Heart right ventricle (tissue), 16 donors: ENCODE data around the gene SNAP47. TPM values are rescaled to one million over a fixed set of nuclear protein-coding genes. Genes with fewer than 3 reads are reported as not detected.

Source experiments
- ATAC-seq, 8 donors: fragments of 200-7000 bp; cut with Tn5 transposase; one replicate each; pipeline ENCODE4 v1.9.1; 2020; ENCODE audit warnings: mild to moderate bottlenecking in 8 of 8, moderate library complexity in 8 of 8, moderate number of reproducible peaks in 1 of 8
- DNase-seq, 2 donors: peaks; one replicate each; pipeline ENCODE4 v3.0.0-alpha.2; 2020
- H3K27ac ChIP-seq, 10 donors: fragments of 200-600 bp; sonication (generic) in 2 of 10; one replicate each; pipeline versions ENCODE4 v1.5.0 to v1.8.0; 2020 to 2022; ENCODE audit warnings: mild to moderate bottlenecking in 3 of 10
- H3K27me3 ChIP-seq, 7 donors: fragments of 200-600 bp; one replicate each; pipeline ENCODE4 v1.8.0; 2021 to 2022; ENCODE audit warnings: mild to moderate bottlenecking in 2 of 7
- H3K36me3 ChIP-seq, 9 donors: fragments of 200-600 bp; sonication (generic) in 1 of 9; one replicate each; pipeline versions ENCODE4 v1.5.0 to v1.8.0; 2020 to 2022; ENCODE audit warnings: mild to moderate bottlenecking in 2 of 9
- H3K4me1 ChIP-seq, 9 donors: fragments of 200-600 bp; sonication (generic) in 1 of 9; one replicate each; pipeline versions ENCODE4 v1.5.0 to v1.8.0; 2020 to 2022; ENCODE audit warnings: mild to moderate bottlenecking in 4 of 9
- H3K4me3 ChIP-seq, 10 donors: fragments of 200-600 bp; sonication (generic) in 2 of 10; one replicate each; pipeline versions ENCODE4 v1.5.0 to v1.8.0; 2020 to 2022; ENCODE audit warnings: mild to moderate bottlenecking in 7 of 10, moderate library complexity in 2 of 10
- H3K9me3 ChIP-seq, 11 donors: fragments of 200-600 bp in 10 of 11; sonication (generic) in 2 of 11; one replicate each; pipeline versions ENCODE4 v1.5.0 to v1.8.0; 2013 to 2022; ENCODE audit warnings: mild to moderate bottlenecking in 2 of 11, control low read depth in 1 of 11, moderate library complexity in 1 of 11
- CTCF ChIP-seq, 9 donors: fragments of 200-600 bp; sonication (generic) in 2 of 9; IDR thresholded peaks; one replicate each; pipeline versions ENCODE4 v1.5.0 to v1.8.0; 2021 to 2022; ENCODE audit warnings: antibody characterized with exemption in 9 of 9, mild to moderate bottlenecking in 5 of 9, moderate library complexity in 1 of 9
- WGBS, 2 donors: extraction: QIAGEN DNeasy Blood & Tissue Kit; methylation state at CpG; one replicate each; pipeline ENCODE4 v1.1.7; 2013; ENCODE audit warnings: inconsistent platforms in 1 of 2; 5-methylcytosine and 5-hydroxymethylcytosine counted together
- intact Hi-C, 10 donors: fragments of 100-400 bp; cut with DNase I; formaldehyde crosslinking; loops; one replicate each; pipeline versions ENCODE4 v1.11.1 to v1.14.2; 2022
- polyA plus RNA-seq, 2 donors: library from polyadenylated mRNA; stranded (reverse); fragments of 200-250 nt; gene quantifications; one replicate each; pipeline ENCODE4 v1.2.3, GENCODE V29; 2013
- total RNA-seq, 10 donors: library from RNA; stranded (reverse); fragmentation: NEBNext Ultra II Directional in 3 of 10; extraction: Animal tissue kit (Norgen Biotek cat#: 25700) in 3 of 10; gene quantifications; one replicate each; pipeline versions ENCODE4 v1.2.1 to v1.2.4, GENCODE V29; 2021 to 2023
- donor health status: Arrhythmogenic right ventricular cardiomyopathy.
- donor health status: ischemic (EF 13 %, LVEDD 7.1; RV severe dilation, severe dysfunction).
- donor health status: healthy with polysubstance abuse.
- donor health status: DM: no; HTN: yes; CAD: no.
- donor health status: DM: no; HTN: no; CAD: no.
- donor health status: ischemic (EF 25% LVEDD 6.9; RV normal size, moderate dysfunction).
- donor health status: ischemic (EF 25% LVEDD 5.7; RV mildly dilated, moderate dysfunction).
- donor health status: healthy.
- donor health status: DM: yes; HTN: yes; CAD: no.
- donor health status: Ischemic cardiomyopathy.
- donor health status: ischemic (EF 35%, LVEDD 5.7; RV mildly dilated, moderate dysfunction).
- donor health status: nonischemic (EF 11% LVEDD 7.7; RV severe dilation, severe dysfunction).
- donor health status: DM: yes; HTN: yes; CAD: no.
- donor health status: PGD.
- donor health status: ischemic (EF 29% LVEDD 5.4; RV normal size, mild dysfunction).
- donor health status: nonischemic (EF 23%, LVEDD 6.1; RV moderate dilation, normal function).

Gene SNAP47
- total and polyA plus RNA-seq, 12 donors = 18.4 to 102 (median 49.7) TPM

GRCh38 chr1:227797144-227797543 is 61.9 kb downstream of the SNAP47 start:
- no peak for TF ChIP-seq CTCF (IDR thresholded peaks at IDR 0.05)
- DNase-seq (no peak), ATAC-seq (no peak)
- no peaks in the 10 kb centered on the region for H3K9me3 ChIP-seq
- no peak overlapping the region for H3K27ac ChIP-seq
- intact Hi-C loops = no loop called here
- no peak overlapping the region for H3K4me3 ChIP-seq
- peaks cover 0 to 7% (median 0%) of the 10 kb centered on the region in 7 donors for H3K27me3 ChIP-seq
- H3K36me3 ChIP-seq = no peaks in the 10 kb centered on the region
- WGBS, 2 donors = 87 to 89% methylated on average over 3 of the region's 3 CpGs
- H3K4me1 ChIP-seq = peaks cover 0 to 17% (median 4%) of the 10 kb centered on the region in 9 donors

DNA sequence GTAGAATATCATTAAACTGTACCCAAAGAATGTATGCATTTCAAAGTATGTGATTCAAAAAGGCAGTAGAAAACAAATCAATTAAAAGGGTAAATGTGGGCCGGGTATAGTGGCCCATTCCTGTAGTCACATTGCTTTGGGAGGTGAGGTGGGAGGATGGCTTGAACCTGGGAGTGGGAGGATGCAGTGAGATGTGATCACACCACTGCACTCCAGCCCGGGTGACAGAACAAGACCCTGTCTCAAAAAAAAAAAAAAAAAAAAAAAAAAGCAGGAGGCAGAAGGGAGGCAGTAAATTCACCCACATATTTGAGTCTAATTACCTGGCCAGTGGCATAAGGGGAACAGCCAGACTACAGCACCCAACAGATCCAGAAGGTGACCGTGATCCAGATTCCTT is 62.4 kb downstream of the SNAP47 start:
- no peak for ATAC-seq
- H3K4me1 ChIP-seq = peaks cover 0 to 17% (median 4%) of the 10 kb centered on the region in 9 donors
- DNase-seq = no peak
- no peaks in the 10 kb centered on the region for H3K9me3 ChIP-seq
- peaks cover 0 to 7% (median 0%) of the 10 kb centered on the region in 7 donors for H3K27me3 ChIP-seq
- no peak overlapping the region for H3K4me3 ChIP-seq
- H3K36me3 ChIP-seq = no peaks in the 10 kb centered on the region
- 74 to 87% methylated on average over 3 of the region's 3 CpGs for WGBS, 2 donors
- H3K27ac ChIP-seq = no peak overlapping the region
- TF ChIP-seq CTCF (IDR thresholded peaks at IDR 0.05) = no peak
- intact Hi-C loops = no loop called here

DNA sequence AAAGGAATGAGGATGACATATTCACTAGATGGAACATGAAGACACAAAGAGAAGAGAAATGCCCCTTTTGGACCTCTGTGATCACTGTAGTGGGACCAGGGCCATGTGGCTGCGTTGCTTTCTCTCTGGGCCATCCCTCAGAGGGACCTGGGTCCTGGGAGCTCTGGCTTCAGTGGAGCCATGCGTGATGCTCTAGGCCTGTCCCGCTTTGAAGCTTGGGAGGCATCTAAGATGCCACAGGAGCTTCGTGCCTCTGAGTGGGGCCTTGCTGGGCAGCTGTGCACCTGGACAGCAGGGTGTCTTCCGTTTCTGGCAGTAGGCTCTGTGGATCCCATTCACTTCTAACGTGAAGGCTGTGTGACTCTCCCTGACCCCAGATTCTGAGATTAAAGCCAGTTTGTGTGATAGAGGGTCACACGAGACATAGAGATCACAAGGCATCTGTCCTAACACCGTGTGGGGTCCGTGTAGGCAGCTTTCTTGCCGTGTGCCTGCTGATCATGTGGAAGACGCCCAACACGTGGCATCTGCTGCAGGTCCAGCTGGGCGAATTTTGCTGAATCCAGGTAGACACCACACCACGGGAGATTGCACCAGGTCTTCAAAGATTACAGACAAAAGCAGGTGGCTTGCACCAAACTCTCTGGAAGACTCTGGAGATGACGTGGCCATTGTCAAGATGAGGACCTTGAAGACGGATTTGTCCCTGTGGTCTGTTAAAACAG is 63.0 kb downstream of the SNAP47 start:
- H3K27ac ChIP-seq = no peak overlapping the region
- peaks cover 0 to 17% (median 4%) of the 10 kb centered on the region in 9 donors for H3K4me1 ChIP-seq
- DNase-seq = no peak
- H3K9me3 ChIP-seq = peaks cover 0 to 2% (median 0%) of the 10 kb centered on the region in 11 donors
- no peak overlapping the region for H3K4me3 ChIP-seq
- no peak for ATAC-seq
- H3K27me3 ChIP-seq = peaks cover 0 to 7% (median 0%) of the 10 kb centered on the region in 7 donors
- TF ChIP-seq CTCF (IDR thresholded peaks at IDR 0.05) = no peak
- 79 to 82% methylated on average over 16 of the region's 16 CpGs for WGBS, 2 donors
- H3K36me3 ChIP-seq = no peaks in the 10 kb centered on the region
- intact Hi-C loops = no loop called here

GRCh38 chr1:227799756-227800155 is 64.5 kb downstream of the SNAP47 start:
- no peak overlapping the region for H3K4me3 ChIP-seq
- peaks cover 0 to 17% (median 3%) of the 10 kb centered on the region in 11 donors for H3K9me3 ChIP-seq
- DNase-seq (no peak), ATAC-seq (no peak)
- intact Hi-C loops = no loop called here
- H3K4me1 ChIP-seq = peaks cover 0 to 3% (median 2%) of the 10 kb centered on the region in 9 donors
- WGBS, 2 donors = 80 to 97% methylated on average over 1 of the region's 1 CpG
- no peak overlapping the region for H3K27ac ChIP-seq
- H3K36me3 ChIP-seq = no peaks in the 10 kb centered on the region
- no peak for TF ChIP-seq CTCF (IDR thresholded peaks at IDR 0.05)
- peaks cover 0 to 7% (median 0%) of the 10 kb centered on the region in 7 donors for H3K27me3 ChIP-seq
